Hypothalamus (tissue), 51 donors: Measurements from ENCODE around the gene RABAC1.

ENCODE experiments used
- DNase-seq, 51 donors: peaks; one replicate each; lab custom pipeline; 2025; lab: John Stamatoyannopoulos, UW

The RABAC1 gene

GRCh38 chr19:41906916-41907680 is 52.0 kb downstream of the RABAC1 start:
- DNase-seq: no peak
